ENCODE measurements around the gene DLX3. TPM values are rescaled to one million over a fixed set of nuclear protein-coding genes. Genes with fewer than 3 reads are reported as not detected.
A peak's percentile ranks its signal among the peaks of the same experiment; 100 is the strongest.

DLX3 gene
- total RNA-seq = not detected in 2 replicates
- polyA plus RNA-seq = not detected in 2 replicates
- polyA plus RNA-seq (2012) = not detected in 2 replicates
- not detected in 2 replicates for polyA minus RNA-seq (ENCODE audit: low replicate concordance)

GRCh38 chr17:49995055-49995738 lies at the start of gene DLX3:
TSS of gene DLX3 (minus strand) at chr17:49995224. CDS start at chr17:49994998, 226 bp downstream.
- Histone ChIP-seq H3K27me3 (ENCODE audit: control insufficient read depth, insufficient read depth, low read length) (peaks cover 59% of the 10 kb centered on the region), H3K4me3 (replicated peaks in 1 of 4; ENCODE audit: control extremely low read depth in 1 of 4, insufficient read depth in 1 of 4, low read depth in 3 of 4, low read length in 4 of 4) (peak within 1 kb of the TSS in 1 of 4 experiments; percentile 10), H3K4me1 (ENCODE audit: control insufficient read depth, extremely low read depth, insufficient read depth, low read length) (no peaks in the 10 kb centered on the region), H3K36me3 (ENCODE audit: control insufficient read depth, insufficient read depth, low read length) (no peaks in the 10 kb centered on the region), H3K27ac (ENCODE audit: insufficient read depth, low read length) (no peak within 1 kb of the TSS), H3K9ac (ENCODE audit: insufficient read depth, low read length) (no peak within 1 kb of the TSS), H3K79me2 (ENCODE audit: control insufficient read depth, insufficient read depth, low read length) (no peaks in the 10 kb centered on the region), H4K20me1 (ENCODE audit: control insufficient read depth, extremely low read depth, insufficient read depth, low read length) (no peaks in the 10 kb centered on the region), H2AFZ (ENCODE audit: low read length) (no peak within 1 kb of the TSS), H3K4me2 (ENCODE audit: extremely low read depth, insufficient read depth, low read length) (peak within 1 kb of the TSS; percentile 62), H3K9me3 (ENCODE audit: control insufficient read depth, insufficient read depth, low read depth, low read length) (no peaks in the 10 kb centered on the region)
- peak; percentile 59 to 68 for DNase-seq (ENCODE audit: low read depth in 2 of 2)
- TF ChIP-seq CTCF (conservative IDR thresholded peaks at IDR 0.05 in 1 of 2, IDR thresholded peaks at IDR 0.05 in 1 of 2; ENCODE audit: low read depth in 1 of 2, low read length in 2 of 2) = no peak
- no peak for TF ChIP-seq EZH2 (IDR thresholded peaks at IDR 0.05; ENCODE audit: low read length, missing control alignments)

DNA sequence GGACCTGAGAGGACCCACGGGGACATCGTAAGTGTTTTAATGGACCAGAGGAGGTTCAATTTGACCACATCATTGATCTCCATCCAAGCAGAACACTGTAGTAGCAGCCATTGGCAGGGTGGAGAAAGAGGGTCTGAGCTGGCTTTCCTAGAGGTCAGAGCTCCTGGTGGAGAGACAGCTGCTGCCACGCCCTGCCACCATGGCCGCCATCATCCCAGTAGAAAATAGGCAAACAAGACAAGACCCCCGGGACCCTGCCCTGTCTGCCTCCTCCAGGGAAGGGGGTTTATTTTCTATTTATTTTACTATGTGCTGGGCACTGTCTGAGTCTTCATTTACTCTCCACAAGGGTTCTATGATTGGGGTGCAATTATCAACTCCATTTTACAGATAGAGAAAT lies 49.5 kb upstream of the DLX3 start:
- no peak for TF ChIP-seq EZH2 (IDR thresholded peaks at IDR 0.05; ENCODE audit: low read length, missing control alignments)
- TF ChIP-seq CTCF (conservative IDR thresholded peaks at IDR 0.05 in 1 of 2, IDR thresholded peaks at IDR 0.05 in 1 of 2; ENCODE audit: low read depth in 1 of 2, low read length in 2 of 2) = no peak
- H2AFZ ChIP-seq (ENCODE audit: low read length) = no peak overlapping the region
- no peaks in the 10 kb centered on the region for H3K9me3 ChIP-seq (ENCODE audit: control insufficient read depth, insufficient read depth, low read depth, low read length)
- H3K9ac ChIP-seq (ENCODE audit: insufficient read depth, low read length) = no peak overlapping the region
- H3K79me2 ChIP-seq (ENCODE audit: control insufficient read depth, insufficient read depth, low read length) = no peaks in the 10 kb centered on the region
- no peaks in the 10 kb centered on the region for H4K20me1 ChIP-seq (ENCODE audit: control insufficient read depth, extremely low read depth, insufficient read depth, low read length)
- H3K27ac ChIP-seq (ENCODE audit: insufficient read depth, low read length) = no peak overlapping the region
- H3K4me3 ChIP-seq (replicated peaks in 1 of 4; ENCODE audit: control extremely low read depth in 1 of 4, insufficient read depth in 1 of 4, low read depth in 3 of 4, low read length in 4 of 4) = no peak overlapping the region
- H3K36me3 ChIP-seq (ENCODE audit: control insufficient read depth, insufficient read depth, low read length) = no peaks in the 10 kb centered on the region
- DNase-seq (ENCODE audit: low read depth in 2 of 2) = no peak
- no peak overlapping the region for H3K4me2 ChIP-seq (ENCODE audit: extremely low read depth, insufficient read depth, low read length)
- H3K4me1 ChIP-seq (ENCODE audit: control insufficient read depth, extremely low read depth, insufficient read depth, low read length) = peaks cover 14% of the 10 kb centered on the region
- H3K27me3 ChIP-seq (ENCODE audit: control insufficient read depth, insufficient read depth, low read length) = no peaks in the 10 kb centered on the region

- DNase-seq (ENCODE audit: low read depth in 2 of 2) = peak in 1 of 2 donors; percentile 64
Observed at GRCh38 chr17:50043290-50044148, 48.5 kb upstream of the DLX3 start.

More at GRCh38 chr17:50043290-50044148, 48.5 kb upstream of the DLX3 start:
- H2AFZ ChIP-seq (ENCODE audit: low read length) = no peak overlapping the region
- no peak overlapping the region for H3K4me3 ChIP-seq (replicated peaks in 1 of 4; ENCODE audit: control extremely low read depth in 1 of 4, insufficient read depth in 1 of 4, low read depth in 3 of 4, low read length in 4 of 4)
- TF ChIP-seq CTCF (conservative IDR thresholded peaks at IDR 0.05 in 1 of 2, IDR thresholded peaks at IDR 0.05 in 1 of 2; ENCODE audit: low read depth in 1 of 2, low read length in 2 of 2) = no peak
- TF ChIP-seq EZH2 (IDR thresholded peaks at IDR 0.05; ENCODE audit: low read length, missing control alignments) = no peak
- no peaks in the 10 kb centered on the region for H3K36me3 ChIP-seq (ENCODE audit: control insufficient read depth, insufficient read depth, low read length)
- no peak overlapping the region for H3K27ac ChIP-seq (ENCODE audit: insufficient read depth, low read length)
- no peak overlapping the region for H3K4me2 ChIP-seq (ENCODE audit: extremely low read depth, insufficient read depth, low read length)
- no peaks in the 10 kb centered on the region for H3K27me3 ChIP-seq (ENCODE audit: control insufficient read depth, insufficient read depth, low read length)
- no peaks in the 10 kb centered on the region for H3K79me2 ChIP-seq (ENCODE audit: control insufficient read depth, insufficient read depth, low read length)
- no peaks in the 10 kb centered on the region for H3K9me3 ChIP-seq (ENCODE audit: control insufficient read depth, insufficient read depth, low read depth, low read length)
- H3K9ac ChIP-seq (ENCODE audit: insufficient read depth, low read length) = no peak overlapping the region
- H4K20me1 ChIP-seq (ENCODE audit: control insufficient read depth, extremely low read depth, insufficient read depth, low read length) = no peaks in the 10 kb centered on the region
- peaks cover 10% of the 10 kb centered on the region for H3K4me1 ChIP-seq (ENCODE audit: control insufficient read depth, extremely low read depth, insufficient read depth, low read length)

Data from fibroblast of lung (primary cell).